ENCODE measurements around the gene IL10. TPM values are rescaled to one million over a fixed set of nuclear protein-coding genes. Genes with fewer than 3 reads are reported as not detected.

Gene IL10
- total RNA-seq, 4 donors from 2014 or later: 0.34 to 2.3 (median 1.6) TPM

GRCh38 chr1:206751891-206752290 lies 20.4 kb downstream of the IL10 start:
- no peak overlapping the region for H3K4me3 ChIP-seq (replicated peaks in 1 of 3)
- 59 to 71% methylated on average over 5 of the region's 5 CpGs for WGBS, 2 donors
- no peaks in the 10 kb centered on the region for H3K36me3 ChIP-seq
- no peak for DNase-seq
- no peaks in the 10 kb centered on the region for H3K4me1 ChIP-seq
- H3K27me3 ChIP-seq: no peaks in the 10 kb centered on the region
- H3K27ac ChIP-seq: no peak overlapping the region
- H3K9me3 ChIP-seq: no peaks in the 10 kb centered on the region
- TF ChIP-seq, protein P1, sequence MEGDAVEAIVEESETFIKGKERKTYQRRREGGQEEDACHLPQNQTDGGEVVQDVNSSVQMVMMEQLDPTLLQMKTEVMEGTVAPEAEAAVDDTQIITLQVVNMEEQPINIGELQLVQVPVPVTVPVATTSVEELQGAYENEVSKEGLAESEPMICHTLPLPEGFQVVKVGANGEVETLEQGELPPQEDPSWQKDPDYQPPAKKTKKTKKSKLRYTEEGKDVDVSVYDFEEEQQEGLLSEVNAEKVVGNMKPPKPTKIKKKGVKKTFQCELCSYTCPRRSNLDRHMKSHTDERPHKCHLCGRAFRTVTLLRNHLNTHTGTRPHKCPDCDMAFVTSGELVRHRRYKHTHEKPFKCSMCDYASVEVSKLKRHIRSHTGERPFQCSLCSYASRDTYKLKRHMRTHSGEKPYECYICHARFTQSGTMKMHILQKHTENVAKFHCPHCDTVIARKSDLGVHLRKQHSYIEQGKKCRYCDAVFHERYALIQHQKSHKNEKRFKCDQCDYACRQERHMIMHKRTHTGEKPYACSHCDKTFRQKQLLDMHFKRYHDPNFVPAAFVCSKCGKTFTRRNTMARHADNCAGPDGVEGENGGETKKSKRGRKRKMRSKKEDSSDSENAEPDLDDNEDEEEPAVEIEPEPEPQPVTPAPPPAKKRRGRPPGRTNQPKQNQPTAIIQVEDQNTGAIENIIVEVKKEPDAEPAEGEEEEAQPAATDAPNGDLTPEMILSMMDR (IDR thresholded peaks at IDR 0.05): no peak
- no peak for TF ChIP-seq POLR2A (IDR thresholded peaks at IDR 0.05)
- intact Hi-C loops (cut with DNase I): no loop called here

- intact Hi-C loops (cut with DNase I): no loop called here
- 86 to 92% methylated on average over 3 of the region's 3 CpGs for WGBS, 2 donors
- no peaks in the 10 kb centered on the region for H3K9me3 ChIP-seq
These were observed 23.8 kb downstream of the IL10 start for GRCh38 chr1:206748348-206749030.

DNA sequence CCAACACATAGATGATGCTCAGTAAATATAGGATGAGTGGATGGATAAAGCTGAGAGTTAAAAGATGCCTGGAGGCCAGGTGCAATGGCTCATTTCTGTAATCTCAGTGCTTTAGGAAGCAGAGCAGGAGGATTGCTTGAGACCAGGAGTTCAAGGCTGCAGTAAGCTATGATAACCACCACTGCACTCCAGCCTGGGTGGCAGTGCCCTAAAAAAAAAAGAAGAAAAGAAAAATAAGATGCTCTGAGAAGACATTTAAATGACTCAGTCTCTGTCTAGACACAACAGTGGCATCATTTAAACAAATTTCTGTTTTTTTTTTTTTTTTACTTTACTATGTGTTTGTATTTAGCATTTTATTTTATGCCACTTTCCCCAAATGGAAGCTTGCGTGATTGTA lies 27.0 kb downstream of the IL10 start:
- 94 to 98% methylated on average over 1 of the region's 1 CpG for WGBS, 2 donors
- H3K36me3 ChIP-seq: no peaks in the 10 kb centered on the region
- H3K4me1 ChIP-seq: no peaks in the 10 kb centered on the region
- no peak overlapping the region for H3K4me3 ChIP-seq (replicated peaks in 1 of 3)
- intact Hi-C loops (cut with DNase I): no loop called here
- H3K27ac ChIP-seq: no peak overlapping the region
- H3K27me3 ChIP-seq: no peaks in the 10 kb centered on the region
- DNase-seq: no peak
- no peaks in the 10 kb centered on the region for H3K9me3 ChIP-seq
- TF ChIP-seq, protein P1 (IDR thresholded peaks at IDR 0.05): no peak
- no peak for TF ChIP-seq POLR2A (IDR thresholded peaks at IDR 0.05)

More at GRCh38 chr1:206748348-206749030, 23.8 kb downstream of the IL10 start:
- Histone ChIP-seq H3K27me3 (no peaks in the 10 kb centered on the region), H3K36me3 (no peaks in the 10 kb centered on the region), H3K27ac (no peak overlapping the region), H3K4me1 (no peaks in the 10 kb centered on the region), H3K4me3 (replicated peaks in 1 of 3) (no peak overlapping the region)
- DNase-seq: no peak
- TF ChIP-seq, protein P1 (IDR thresholded peaks at IDR 0.05): no peak
- TF ChIP-seq POLR2A (IDR thresholded peaks at IDR 0.05): no peak

- DNase-seq: no peak
- TF ChIP-seq, protein P1 (IDR thresholded peaks at IDR 0.05): no peak
- TF ChIP-seq POLR2A (IDR thresholded peaks at IDR 0.05): no peak
- H3K27ac ChIP-seq: no peak overlapping the region
- H3K9me3 ChIP-seq: no peaks in the 10 kb centered on the region
- H3K4me3 ChIP-seq (replicated peaks in 1 of 3): no peak overlapping the region
- H3K36me3 ChIP-seq: no peaks in the 10 kb centered on the region
- 73 to 78% methylated on average over 4 of the region's 4 CpGs for WGBS, 2 donors
- intact Hi-C loops (cut with DNase I): no loop called here
- no peaks in the 10 kb centered on the region for H3K27me3 ChIP-seq
- H3K4me1 ChIP-seq: no peaks in the 10 kb centered on the region
These were observed 27.6 kb downstream of the IL10 start for GRCh38 chr1:206744683-206745082.

GRCh38 chr1:206742719-206743383 lies 29.4 kb downstream of the IL10 start:
- H3K9me3 ChIP-seq: no peaks in the 10 kb centered on the region
- H3K27me3 ChIP-seq: no peaks in the 10 kb centered on the region
- TF ChIP-seq, protein P1 (IDR thresholded peaks at IDR 0.05): no peak
- TF ChIP-seq POLR2A (IDR thresholded peaks at IDR 0.05): no peak
- WGBS, 2 donors: 64 to 70% methylated on average over 13 of the region's 13 CpGs
- intact Hi-C loops (cut with DNase I): no loop called here
- no peaks in the 10 kb centered on the region for H3K36me3 ChIP-seq
- H3K27ac ChIP-seq: no peak overlapping the region
- H3K4me3 ChIP-seq (replicated peaks in 1 of 3): no peak overlapping the region
- no peak for DNase-seq
- H3K4me1 ChIP-seq: peaks cover 0 to 7% of the 10 kb centered on the region in 2 donors
